ENCODE data around the gene COQ8A. TPM values are rescaled to one million over a fixed set of nuclear protein-coding genes. Genes with fewer than 3 reads are reported as not detected.

COQ8A gene
- total and polyA plus RNA-seq, 2 experiments from 2014 or later, result 45.1 to 59.7 TPM

- Histone ChIP-seq H3K9me3 (ENCODE audit: low read depth) (no peaks in the 10 kb centered on the region), H3K27ac (no peak overlapping the region), H3K27me3 (no peaks in the 10 kb centered on the region), H3K4me1 (ENCODE audit: low read depth) (no peaks in the 10 kb centered on the region), H3K4me3 (no peak overlapping the region), H3K36me3 (peaks cover 5% of the 10 kb centered on the region)
- no peak for DNase-seq (ENCODE audit: low read depth in 1 of 2, low spot score in 1 of 2)
- TF ChIP-seq CTCF (IDR thresholded peaks at IDR 0.05; ENCODE audit: low read depth, low read length), result no peak
These were observed 46.2 kb upstream of the COQ8A start for GRCh38 chr1:226893936-226894335.

GRCh38 chr1:226894826-226895225, 45.3 kb upstream of the COQ8A start:
- H3K27ac ChIP-seq, result no peak overlapping the region
- no peak overlapping the region for H3K4me3 ChIP-seq
- DNase-seq (ENCODE audit: low read depth in 1 of 2, low spot score in 1 of 2), result no peak
- no peaks in the 10 kb centered on the region for H3K27me3 ChIP-seq
- H3K4me1 ChIP-seq (ENCODE audit: low read depth), result no peaks in the 10 kb centered on the region
- no peak for TF ChIP-seq CTCF (IDR thresholded peaks at IDR 0.05; ENCODE audit: low read depth, low read length)
- H3K36me3 ChIP-seq, result peaks cover 5% of the 10 kb centered on the region
- no peaks in the 10 kb centered on the region for H3K9me3 ChIP-seq (ENCODE audit: low read depth)

GRCh38 chr1:226895644-226896043, 44.5 kb upstream of the COQ8A start:
- TF ChIP-seq CTCF (IDR thresholded peaks at IDR 0.05; ENCODE audit: low read depth, low read length), result no peak
- no peaks in the 10 kb centered on the region for H3K9me3 ChIP-seq (ENCODE audit: low read depth)
- H3K4me1 ChIP-seq (ENCODE audit: low read depth), result no peaks in the 10 kb centered on the region
- no peak overlapping the region for H3K4me3 ChIP-seq
- no peak for DNase-seq (ENCODE audit: low read depth in 1 of 2, low spot score in 1 of 2)
- peaks cover 5% of the 10 kb centered on the region for H3K36me3 ChIP-seq
- H3K27me3 ChIP-seq, result no peaks in the 10 kb centered on the region
- no peak overlapping the region for H3K27ac ChIP-seq

- H3K4me1 ChIP-seq (ENCODE audit: low read depth), result no peaks in the 10 kb centered on the region
- no peaks in the 10 kb centered on the region for H3K27me3 ChIP-seq
- TF ChIP-seq CTCF (IDR thresholded peaks at IDR 0.05; ENCODE audit: low read depth, low read length), result no peak
- no peak for DNase-seq (ENCODE audit: low read depth in 1 of 2, low spot score in 1 of 2)
- no peak overlapping the region for H3K27ac ChIP-seq
- H3K9me3 ChIP-seq (ENCODE audit: low read depth), result no peaks in the 10 kb centered on the region
- no peak overlapping the region for H3K4me3 ChIP-seq
- H3K36me3 ChIP-seq, result peaks cover 5% of the 10 kb centered on the region
These were observed 41.8 kb upstream of the COQ8A start for GRCh38 chr1:226898246-226898645.

GRCh38 chr1:226901421-226901820, 38.7 kb upstream of the COQ8A start:
- no peaks in the 10 kb centered on the region for H3K36me3 ChIP-seq
- DNase-seq (ENCODE audit: low read depth in 1 of 2, low spot score in 1 of 2), result no peak
- H3K9me3 ChIP-seq (ENCODE audit: low read depth), result no peaks in the 10 kb centered on the region
- no peak for TF ChIP-seq CTCF (IDR thresholded peaks at IDR 0.05; ENCODE audit: low read depth, low read length)
- H3K4me3 ChIP-seq, result no peak overlapping the region
- H3K27me3 ChIP-seq, result no peaks in the 10 kb centered on the region
- no peaks in the 10 kb centered on the region for H3K4me1 ChIP-seq (ENCODE audit: low read depth)
- H3K27ac ChIP-seq, result no peak overlapping the region

- Histone ChIP-seq H3K4me3 (no peak overlapping the region), H3K9me3 (ENCODE audit: low read depth) (no peaks in the 10 kb centered on the region), H3K27me3 (no peaks in the 10 kb centered on the region), H3K4me1 (ENCODE audit: low read depth) (no peaks in the 10 kb centered on the region), H3K36me3 (no peaks in the 10 kb centered on the region), H3K27ac (no peak overlapping the region)
- TF ChIP-seq CTCF (IDR thresholded peaks at IDR 0.05; ENCODE audit: low read depth, low read length), result no peak
- DNase-seq (ENCODE audit: low read depth in 1 of 2, low spot score in 1 of 2), result no peak
These were observed 37.5 kb upstream of the COQ8A start for GRCh38 chr1:226902601-226903000.

Data from cardiac muscle cell (in vitro differentiated cells and primary cell).